Ishikawa (cell line): ENCODE measurements around the gene NPY.

Experiments
- EGR1 ChIP-seq: IDR thresholded peaks from 2 replicates; pipeline ENCODE4 v1.6.1; 2012
- EP300 ChIP-seq: IDR thresholded peaks from 2 replicates; pipeline ENCODE4 v1.6.1; 2012; ENCODE audit warnings: borderline replicate concordance
- RAD21 ChIP-seq: IDR thresholded peaks from 2 replicates; pipeline ENCODE4 v1.6.1; 2012; ENCODE audit warnings: low read depth
- TAF1 ChIP-seq: IDR thresholded peaks from 2 replicates; pipeline ENCODE4 v1.6.1; 2012; ENCODE audit warnings: low read depth, mild to moderate bottlenecking
- TF ChIP-seq, protein P1 (sequence below): IDR thresholded peaks from 2 replicates; pipeline ENCODE4 v1.6.1; 2012

GRCh38 chr7:24334627-24335026 lies 50.6 kb downstream of the NPY start:
- TF ChIP-seq EP300 (no peak), RAD21 (no peak), EGR1 (no peak), TAF1 (no peak)
- TF ChIP-seq, protein P1, sequence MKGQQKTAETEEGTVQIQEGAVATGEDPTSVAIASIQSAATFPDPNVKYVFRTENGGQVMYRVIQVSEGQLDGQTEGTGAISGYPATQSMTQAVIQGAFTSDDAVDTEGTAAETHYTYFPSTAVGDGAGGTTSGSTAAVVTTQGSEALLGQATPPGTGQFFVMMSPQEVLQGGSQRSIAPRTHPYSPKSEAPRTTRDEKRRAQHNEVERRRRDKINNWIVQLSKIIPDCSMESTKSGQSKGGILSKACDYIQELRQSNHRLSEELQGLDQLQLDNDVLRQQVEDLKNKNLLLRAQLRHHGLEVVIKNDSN: no peak
